GM12873 (cell line): ENCODE data around the gene PCYT2.

ENCODE experiments used
- CTCF ChIP-seq: IDR thresholded peaks from 2 replicates; pipeline ENCODE4 v1.5.1; 2012; ENCODE audit warnings: low read depth, mild to moderate bottlenecking, moderate library complexity, low read length, control low read depth; ENCODE audit not compliant: insufficient read depth; ENCODE audit errors: missing control alignments

The PCYT2 gene

DNA sequence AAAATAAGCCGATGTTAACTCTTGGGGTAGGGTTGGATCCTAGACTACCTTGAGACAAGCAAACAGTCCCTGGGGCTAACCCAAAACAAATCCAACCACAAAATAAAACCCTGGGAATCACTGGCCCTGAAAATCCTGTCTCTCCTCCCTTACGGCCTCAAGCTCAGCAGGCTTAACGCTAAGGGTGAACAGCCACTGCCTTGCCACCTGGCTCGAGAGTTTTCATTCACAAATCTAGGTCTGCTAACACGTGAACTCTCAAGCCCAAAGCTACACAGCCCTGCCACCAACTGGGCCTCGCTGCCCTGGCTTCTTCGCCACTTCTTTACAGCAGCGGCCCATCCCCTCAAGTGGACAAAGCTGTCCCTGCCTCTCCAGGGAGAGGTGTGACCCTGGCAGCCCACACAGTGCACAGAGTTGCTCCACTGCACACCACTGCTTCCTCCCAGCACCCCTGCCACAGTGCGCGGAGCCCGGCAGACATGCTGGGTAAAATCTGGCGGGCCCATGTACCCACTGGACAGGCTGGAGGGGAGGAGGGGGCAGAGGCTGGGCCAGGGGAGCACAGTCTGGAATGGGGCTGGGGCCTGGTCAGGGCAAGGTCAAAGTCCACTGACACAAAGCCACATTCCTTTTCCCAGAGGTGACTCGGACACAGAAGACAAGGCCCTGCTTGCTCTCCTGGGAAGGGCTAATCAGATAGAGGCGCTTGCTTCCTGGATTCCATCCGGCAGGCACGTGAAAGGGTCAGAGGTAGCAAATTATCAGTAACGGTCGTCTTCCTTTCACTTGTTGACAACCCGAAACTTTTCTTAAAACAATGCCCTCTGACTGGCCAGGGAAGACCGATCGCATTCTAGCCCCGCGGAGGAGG lies 996 bp downstream of the PCYT2 start:
- TF ChIP-seq CTCF = no peak

DNA sequence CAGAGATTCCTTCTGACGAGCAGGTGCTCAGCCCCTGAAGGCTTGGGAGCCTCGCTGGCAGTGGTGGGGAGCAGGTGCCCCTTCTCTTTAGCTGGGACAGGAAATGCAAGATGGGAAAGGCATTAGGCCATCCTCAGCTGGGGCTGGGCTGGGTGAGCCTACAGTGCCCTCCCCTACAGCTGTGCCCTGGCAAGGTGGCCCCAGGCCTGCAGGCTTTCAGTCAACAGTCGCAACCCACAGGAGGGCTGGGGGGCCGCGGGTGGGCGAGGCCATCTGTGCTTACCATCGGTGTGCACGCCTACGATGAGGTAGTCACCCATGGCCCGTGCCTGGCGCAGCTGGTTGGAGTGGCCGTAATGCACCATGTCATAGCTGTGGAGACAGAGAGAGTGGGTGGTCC lies 2.0 kb downstream of the PCYT2 start:
- TF ChIP-seq CTCF = no peak

- no peak for TF ChIP-seq CTCF
Measured at GRCh38 chr17:81908793-81909192, 2.4 kb downstream of the PCYT2 start.

- TF ChIP-seq CTCF = peak; percentile 31
Measured at GRCh38 chr17:81907219-81908145, 3.7 kb downstream of the PCYT2 start.

GRCh38 chr17:81906476-81907218 lies 4.6 kb downstream of the PCYT2 start:
- peak; percentile 18 for TF ChIP-seq CTCF

DNA sequence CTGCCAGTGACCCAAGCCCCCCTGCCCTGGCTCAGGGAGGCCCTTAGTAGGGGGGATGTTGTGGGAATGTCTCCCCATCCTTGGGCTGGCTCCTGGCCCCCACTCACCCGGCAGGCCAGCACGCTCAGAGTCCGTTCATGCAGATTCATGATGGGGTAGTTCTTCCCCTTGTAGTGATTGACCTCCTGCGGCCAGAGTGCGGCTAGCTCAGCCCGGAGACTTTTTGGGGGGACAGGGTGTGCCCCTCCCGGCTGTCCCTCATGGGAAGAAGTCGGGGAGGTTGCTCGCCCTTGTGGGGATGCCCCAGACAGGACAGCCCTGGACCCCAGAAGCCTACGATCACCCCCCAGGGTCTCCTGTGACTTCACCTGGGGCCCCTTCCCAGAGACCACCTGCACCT lies 5.2 kb downstream of the PCYT2 start:
- TF ChIP-seq CTCF = no peak
